GM21576 (cell line): ENCODE data around the gene MRPL34.
"Not testable (repeated sequence)": the region's sequence is repeated elsewhere in the genome, so short reads cannot be mapped to it uniquely, and the experiment has no call there.

ENCODE experiments used
- ATAC-seq: cut with Tn5 transposase; IDR thresholded peaks from one replicate; pipeline ENCODE4 v1.9.1; 2021; ENCODE audit warnings: mild to moderate bottlenecking, moderate library complexity; ENCODE audit not compliant: unreplicated experiment

Gene MRPL34

GRCh38 chr19:17285415-17286135 is 20.1 kb upstream of the MRPL34 start:
- no peak for ATAC-seq

- no peak for ATAC-seq
Measured at GRCh38 chr19:17286263-17286662, 19.4 kb upstream of the MRPL34 start.

DNA sequence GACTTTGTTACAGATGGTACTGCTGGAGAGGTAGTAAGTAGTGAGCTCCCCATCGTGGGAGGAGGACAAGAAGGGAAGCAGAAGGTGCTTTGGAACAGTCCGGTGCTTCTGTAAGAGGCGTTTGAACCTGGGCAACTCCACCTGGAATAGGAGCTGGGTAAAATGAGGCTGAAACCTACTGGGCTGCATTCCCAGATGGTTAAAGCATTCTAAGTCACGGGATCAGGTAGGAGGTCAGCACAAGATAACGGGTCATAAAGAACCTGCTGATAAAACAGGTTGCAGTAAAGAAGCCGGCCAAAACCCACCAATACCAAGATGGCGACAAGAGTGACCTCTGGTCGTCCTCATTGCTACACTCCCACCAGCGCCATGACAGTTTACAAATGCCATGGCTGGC is 18.9 kb upstream of the MRPL34 start:
- ATAC-seq = no peak

DNA sequence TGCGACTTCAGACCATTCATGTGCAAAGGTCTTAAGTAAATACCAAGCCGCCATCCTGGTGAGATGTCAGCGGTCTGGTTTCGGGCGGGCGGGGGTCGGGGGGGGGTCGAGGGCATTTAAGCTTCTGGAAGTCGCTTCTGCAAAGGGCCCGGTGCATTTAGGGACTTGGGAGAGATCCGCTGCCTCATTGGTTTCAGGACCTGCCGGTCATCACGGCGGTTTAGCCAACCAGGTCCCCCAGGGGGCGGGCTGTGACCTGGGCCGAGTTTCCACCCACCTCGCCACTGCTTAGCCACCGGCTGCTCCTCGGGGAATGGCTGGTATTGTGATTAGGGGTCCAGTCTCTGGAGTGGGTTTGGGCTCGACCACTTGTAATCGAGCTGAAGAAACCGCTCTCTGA is 16.2 kb upstream of the MRPL34 start:
- ATAC-seq = no peak

DNA sequence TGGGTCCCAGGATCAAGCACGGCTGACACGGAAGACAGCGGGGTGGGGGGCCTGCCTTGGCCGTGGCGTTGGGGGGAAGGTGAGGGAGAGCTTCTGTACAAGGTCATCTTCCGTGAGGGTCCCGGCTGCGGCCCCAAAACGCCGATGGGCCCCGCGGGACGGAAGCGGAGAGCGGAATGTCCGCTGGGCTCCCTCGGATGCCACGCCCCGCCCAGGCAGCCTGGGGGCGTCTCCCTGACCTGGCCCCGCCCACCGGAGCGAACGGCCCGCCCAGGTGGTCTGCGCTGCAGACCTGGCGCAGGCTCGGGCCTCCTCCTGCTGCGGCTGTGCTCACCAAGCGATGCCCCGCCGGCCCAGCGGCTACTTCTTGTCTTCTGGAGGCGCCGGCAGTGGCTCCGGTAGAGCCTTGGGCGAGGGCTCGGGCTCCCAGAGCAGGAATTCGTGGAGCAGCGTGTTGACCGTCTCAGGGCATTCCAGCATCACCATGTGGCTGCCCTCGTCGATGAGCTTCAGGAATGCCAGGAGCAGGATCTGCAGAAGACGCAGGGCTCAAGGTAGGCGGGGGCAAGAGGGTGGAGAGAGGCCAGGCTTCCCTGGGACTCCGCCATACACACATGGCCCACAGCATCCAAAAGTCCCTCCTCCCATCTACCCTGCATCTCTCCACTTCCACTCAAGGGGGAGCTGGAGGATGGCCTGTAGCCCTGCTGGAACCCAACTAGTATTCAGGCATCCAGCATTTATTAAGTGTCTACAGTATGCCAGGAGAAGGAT is 13.2 kb upstream of the MRPL34 start:
- ATAC-seq = peak; percentile 66

DNA sequence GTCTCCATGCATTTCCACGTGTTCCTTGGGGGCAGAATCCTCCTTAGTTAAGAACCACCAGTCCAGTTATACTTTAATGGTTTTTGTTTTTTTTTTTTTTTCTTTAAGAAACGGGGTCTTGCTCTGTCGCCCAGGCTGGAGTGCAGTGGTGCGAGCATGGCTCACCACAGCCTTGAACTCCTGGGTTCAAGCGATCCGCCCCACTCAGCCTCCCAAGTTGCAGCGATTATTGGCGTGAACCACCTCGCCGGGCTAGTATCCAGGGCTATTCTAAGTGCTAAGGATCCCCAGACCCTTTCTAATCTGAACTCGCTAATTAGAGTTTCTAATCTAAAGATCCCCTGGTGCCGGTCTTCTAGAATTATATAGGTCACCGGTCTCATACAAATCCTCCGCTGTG is 12.1 kb upstream of the MRPL34 start:
- ATAC-seq = no peak

DNA sequence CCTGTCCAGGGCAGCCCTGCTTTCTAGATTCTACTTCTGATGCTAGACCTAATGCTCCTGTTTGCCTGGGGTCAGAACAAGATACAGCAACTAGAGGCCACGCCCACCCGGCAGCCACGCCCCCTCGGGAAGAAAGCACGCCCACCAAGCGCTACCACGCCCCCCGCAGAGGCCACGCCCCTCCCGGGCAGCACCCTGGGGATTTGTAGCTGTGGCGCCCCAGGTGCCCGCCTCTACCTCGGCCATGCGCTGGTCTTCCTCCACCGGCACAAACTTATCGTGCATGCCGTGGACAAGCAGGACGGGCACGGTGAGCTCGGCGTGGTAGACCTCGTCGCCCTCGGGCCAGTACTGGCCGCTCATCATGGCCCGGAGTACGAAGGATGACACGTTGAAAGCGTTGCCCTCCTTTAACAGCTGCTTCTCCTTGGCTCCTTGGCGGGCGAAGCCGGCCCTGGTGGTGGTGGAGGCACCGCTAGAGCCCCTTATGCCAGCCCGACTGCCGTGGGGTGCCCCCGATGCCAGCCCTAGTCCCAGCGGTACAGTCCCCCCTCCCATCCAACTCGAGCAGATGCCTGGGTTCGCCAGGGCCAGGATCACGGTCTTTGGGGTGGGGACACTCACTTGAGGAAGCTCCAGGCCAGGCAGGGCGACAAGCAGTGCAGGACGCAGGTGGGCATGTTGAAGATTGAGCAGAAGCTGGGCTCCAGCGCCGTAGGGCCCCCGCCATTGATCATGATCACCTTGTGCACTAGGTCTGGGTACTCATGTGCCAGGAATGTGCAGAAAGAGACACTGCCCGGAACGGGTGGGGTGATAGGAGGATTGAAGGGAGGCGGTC is 11.4 kb upstream of the MRPL34 start:
- ATAC-seq = no peak

GRCh38 chr19:17295551-17295950 is 10.1 kb upstream of the MRPL34 start:
- not testable (repeated sequence) for ATAC-seq

DNA sequence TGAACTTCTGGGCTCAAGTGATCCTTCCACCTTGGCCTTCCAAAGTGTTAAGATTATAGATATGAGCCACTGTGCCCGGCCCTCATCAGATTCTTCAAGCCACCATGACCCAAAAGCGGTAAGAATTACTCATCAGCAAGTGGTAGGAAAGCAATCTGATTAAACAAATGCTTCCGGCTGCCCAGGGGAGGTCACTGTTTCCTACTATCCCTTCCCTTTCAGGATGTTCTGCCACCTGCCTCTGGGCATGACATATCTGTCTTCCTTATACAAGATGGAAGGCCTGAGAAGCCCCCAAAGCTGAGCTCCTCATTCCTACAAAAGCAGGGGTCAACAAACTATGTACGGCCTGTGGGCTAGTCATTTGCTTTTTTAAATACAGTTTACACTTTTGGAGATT is 9.4 kb upstream of the MRPL34 start:
- ATAC-seq = no peak

GRCh38 chr19:17296976-17297375 is 8.7 kb upstream of the MRPL34 start:
- no peak for ATAC-seq

GRCh38 chr19:17300992-17301619 is 4.6 kb upstream of the MRPL34 start:
- ATAC-seq = no peak

GRCh38 chr19:17302391-17303166 is 3.1 kb upstream of the MRPL34 start:
- ATAC-seq = no peak

DNA sequence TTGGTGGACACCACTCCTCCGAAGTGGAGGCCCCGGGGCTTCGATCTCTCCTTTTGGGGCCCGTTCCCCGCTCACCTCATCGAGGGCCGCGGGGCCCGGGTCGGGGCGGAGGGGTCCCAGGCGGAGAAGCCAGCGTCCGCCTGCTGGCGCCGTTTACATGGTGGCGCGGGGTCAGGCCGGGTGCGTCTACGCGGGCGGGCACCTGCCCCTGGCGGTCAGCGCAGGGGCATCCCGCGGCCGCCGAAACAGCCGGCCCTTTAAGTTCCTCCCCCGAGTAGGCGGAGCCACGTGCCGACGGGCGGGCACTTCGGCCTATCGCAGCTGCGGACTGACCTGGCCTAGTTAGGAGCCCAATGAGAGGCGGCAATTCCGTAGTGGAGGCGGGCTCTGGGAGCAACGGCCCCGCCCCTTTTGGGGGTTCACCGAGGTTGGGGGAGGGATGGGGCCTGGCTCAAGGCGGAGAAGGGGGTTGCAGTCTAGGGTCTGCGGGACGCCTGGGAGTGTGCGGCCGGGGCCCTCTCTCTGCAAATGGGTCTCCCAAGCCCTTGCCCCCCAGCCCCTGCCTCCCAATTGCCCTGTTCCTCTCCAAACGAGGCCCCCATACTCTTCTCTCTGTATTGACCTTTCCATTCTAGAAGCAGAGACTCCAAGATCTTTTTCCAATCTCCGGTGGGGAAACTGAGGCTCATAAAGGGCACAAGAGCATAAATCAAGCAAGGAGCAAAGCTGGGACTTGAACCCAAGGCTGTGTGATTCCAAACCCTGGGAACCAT is 2.3 kb upstream of the MRPL34 start, which contains the start of gene ABHD8:
Gene ABHD8, minus strand, starts transcription at position 259 of the 773 bp plus-strand sequence. CDS start 1,809 bp downstream, outside the sequence.
- peak; percentile 48 for ATAC-seq

GRCh38 chr19:17303940-17304267 is 1.8 kb upstream of the MRPL34 start:
- no peak for ATAC-seq

- ATAC-seq = no peak
Measured at GRCh38 chr19:17304386-17305215, 1.1 kb upstream of the MRPL34 start.

DNA sequence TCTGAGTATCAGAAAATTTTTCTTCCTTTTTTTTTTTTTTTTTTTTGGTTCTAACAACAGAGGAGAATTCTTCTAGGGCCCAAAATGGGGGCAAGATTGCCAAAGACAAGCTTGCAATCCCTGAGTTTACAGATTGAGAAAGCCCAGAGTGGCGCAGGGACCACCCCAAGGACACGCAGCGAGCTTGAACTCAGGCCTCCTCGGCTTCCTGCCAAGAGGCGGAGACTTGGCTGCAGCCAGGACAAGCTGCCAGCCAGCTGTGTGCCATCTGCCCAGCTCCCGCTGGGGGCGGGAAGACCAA is 506 bp upstream of the MRPL34 start:
- ATAC-seq = no peak

DNA sequence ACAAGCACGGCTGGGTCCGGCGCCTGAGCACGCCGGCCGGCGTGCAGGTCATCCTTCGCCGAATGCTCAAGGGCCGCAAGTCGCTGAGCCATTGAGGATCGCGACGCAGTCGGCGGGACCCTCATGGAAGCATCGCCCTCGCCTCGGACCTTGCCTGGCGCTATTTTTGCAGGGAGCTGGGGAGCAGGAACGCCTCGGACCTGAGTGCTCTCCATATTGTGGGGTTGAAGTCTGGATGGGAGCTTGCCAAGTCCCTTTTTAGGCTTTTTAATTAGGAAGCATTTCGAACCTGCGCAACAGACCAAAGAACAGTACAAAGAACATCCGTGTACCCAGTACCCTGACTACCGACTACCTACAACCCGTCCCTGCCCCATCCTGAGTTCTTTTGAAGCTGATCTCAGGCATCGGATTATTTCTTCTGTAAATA is 628 bp downstream of the MRPL34 start:
- no peak for ATAC-seq

- no peak for ATAC-seq
Measured at GRCh38 chr19:17307876-17308377, 2.3 kb downstream of the MRPL34 start.
